ENCODE data around the gene CCDC194. TPM values are rescaled to one million over a fixed set of nuclear protein-coding genes. Genes with fewer than 3 reads are reported as not detected.

CCDC194 gene
- total and polyA plus RNA-seq, 2 of the 13 experiments (the other 11 are each of a cell fraction or from before 2014, with no cell fraction given), result 0.13 to 0.21 TPM

- no peak for TF ChIP-seq ELK4 (CRISPR knock-in tag; IDR thresholded peaks at IDR 0.05; ENCODE audit: borderline replicate concordance)
- TF ChIP-seq ZNF230 (CRISPR knock-in tag; IDR thresholded peaks at IDR 0.05), result no peak
- TF ChIP-seq ZUFSP (CRISPR knock-in tag; IDR thresholded peaks at IDR 0.05; ENCODE audit: borderline replicate concordance), result no peak
- 0 out of 2 replicates have a peak, but pooled peaks have one; percentile 36 for TF ChIP-seq SIN3A (IDR thresholded peaks at IDR 0.05; ENCODE audit: borderline replicate concordance, low read depth, low read length)
- TF ChIP-seq ADNP (CRISPR knock-in tag; IDR thresholded peaks at IDR 0.05), result no peak
- no peak for TF ChIP-seq ZBTB20 (CRISPR knock-in tag; IDR thresholded peaks at IDR 0.05; ENCODE audit: borderline replicate concordance, low read depth)
- no peak for TF ChIP-seq ZNF646 (CRISPR knock-in tag; IDR thresholded peaks at IDR 0.05)
- TF ChIP-seq THRA (CRISPR knock-in tag; IDR thresholded peaks at IDR 0.05; ENCODE audit: borderline replicate concordance), result no peak
- no peak for TF ChIP-seq AFF4 (CRISPR knock-in tag; IDR thresholded peaks at IDR 0.05)
- no peak for TF ChIP-seq TFE3 (CRISPR knock-in tag; IDR thresholded peaks at IDR 0.05)
- no peak for TF ChIP-seq ARHGAP35 (CRISPR knock-in tag; IDR thresholded peaks at IDR 0.05; ENCODE audit: borderline replicate concordance)
Measured at GRCh38 chr19:17390665-17391370, 3.2 kb downstream of the CCDC194 start (continued).
